H1 (cell line): Measurements from ENCODE around the gene SRRM3. TPM values are rescaled to one million over a fixed set of nuclear protein-coding genes. Genes with fewer than 3 reads are reported as not detected.
A peak's percentile ranks its signal among the peaks of the same experiment; 100 is the strongest.

Experiments
- ASH2L ChIP-seq: fragments of 200-600, 300-600 bp; sonication (generic); IDR thresholded peaks from one replicate; pipeline ENCODE4 v1.7.1; 2017; ENCODE audit warnings: low read length
- CREB1 ChIP-seq: IDR thresholded peaks from 2 replicates; pipeline ENCODE4 v1.6.1; 2012; ENCODE audit warnings: inconsistent platforms
- EGR1 ChIP-seq: IDR thresholded peaks from 2 replicates; pipeline ENCODE4 v1.6.1; 2011; ENCODE audit warnings: low read depth, low read length, borderline replicate concordance
- EP300 ChIP-seq, 2 experiments: IDR thresholded peaks; 1 replicate in 1 of 2; 2 replicates in 1 of 2; pipeline ENCODE4 v1.6.1; 2011 to 2012; ENCODE audit warnings: low read depth in 2 of 2, low read length in 2 of 2, mild to moderate bottlenecking in 2 of 2, borderline replicate concordance in 1 of 2, inconsistent platforms in 1 of 2, moderate library complexity in 1 of 2
- GABPA ChIP-seq: IDR thresholded peaks from 2 replicates; pipeline ENCODE4 v1.6.1; 2011; ENCODE audit warnings: mild to moderate bottlenecking, low read length, moderate library complexity, borderline replicate concordance; ENCODE audit not compliant: insufficient read depth
- HDAC6 ChIP-seq: IDR thresholded peaks from one replicate; pipeline ENCODE4 v1.7.1; 2012; ENCODE audit warnings: low read depth, mild to moderate bottlenecking, inconsistent platforms, low read length, moderate library complexity
- JUND ChIP-seq: IDR thresholded peaks from 2 replicates; pipeline ENCODE4 v1.6.1; 2011; ENCODE audit warnings: mild to moderate bottlenecking, improper control_type of control experiment, low read length
- KDM1A ChIP-seq: fragments of 200-600, 300-600 bp; sonication (generic); IDR thresholded peaks from 2 replicates; pipeline ENCODE4 v1.7.1; 2016; ENCODE audit warnings: mild to moderate bottlenecking, low read length, borderline replicate concordance
- MAX ChIP-seq: IDR thresholded peaks from 2 replicates; pipeline ENCODE4 v1.6.1; 2012; ENCODE audit warnings: inconsistent platforms
- NANOG ChIP-seq: IDR thresholded peaks from 2 replicates; pipeline ENCODE4 v1.6.1; 2011; ENCODE audit warnings: low read length, low read depth, mild to moderate bottlenecking, inconsistent platforms; ENCODE audit not compliant: insufficient read depth, poor library complexity, severe bottlenecking
- PHF8 ChIP-seq: fragments of 200-600 bp; sonication (generic); conservative IDR thresholded peaks from 2 replicates; pipeline ENCODE4 v1.7.1; 2012; ENCODE audit warnings: low read depth, mild to moderate bottlenecking, inconsistent platforms, low read length, moderate library complexity
- RAD21 ChIP-seq, 2 experiments: IDR thresholded peaks in 1 of 2; conservative IDR thresholded peaks in 1 of 2; 2 replicates each; pipeline ENCODE4 v1.6.1; 2011; ENCODE audit warnings: low read depth in 2 of 2, low read length in 2 of 2, improper control_type of control experiment in 1 of 2, inconsistent platforms in 1 of 2, mild to moderate bottlenecking in 1 of 2, moderate library complexity in 1 of 2
- RFX5 ChIP-seq: IDR thresholded peaks from 2 replicates; pipeline ENCODE4 v1.6.1; 2011; ENCODE audit warnings: low read depth, low read length, improper control_type of control experiment, borderline replicate concordance
- SIN3A ChIP-seq, 2 experiments: IDR thresholded peaks in 1 of 2; conservative IDR thresholded peaks in 1 of 2; 2 replicates each; pipeline ENCODE4 v1.6.1; 2011 to 2012; ENCODE audit warnings: low read length in 2 of 2, improper control_type of control experiment in 1 of 2, low read depth in 1 of 2, mild to moderate bottlenecking in 1 of 2
- SP2 ChIP-seq: IDR thresholded peaks from 2 replicates; pipeline ENCODE4 v1.6.1; 2012; ENCODE audit warnings: mild to moderate bottlenecking, low read length, inconsistent platforms
- TAF1 ChIP-seq: IDR thresholded peaks from 2 replicates; pipeline ENCODE4 v1.6.1; 2011; ENCODE audit warnings: mild to moderate bottlenecking, low read depth, low read length
- TCF12 ChIP-seq: IDR thresholded peaks from 2 replicates; pipeline ENCODE4 v1.6.1; 2011; ENCODE audit warnings: low read depth, mild to moderate bottlenecking, low read length
- TEAD4 ChIP-seq: IDR thresholded peaks from 2 replicates; pipeline ENCODE4 v1.6.1; 2012; ENCODE audit warnings: low read depth, low read length, inconsistent platforms, mixed read lengths
- ZNF274 ChIP-seq: IDR thresholded peaks from 2 replicates; pipeline ENCODE4 v1.7.0; 2012; ENCODE audit warnings: low read length, borderline replicate concordance; ENCODE audit errors: extremely low read depth
- polyA plus RNA-seq, 7 experiments: library from polyadenylated mRNA; depleted of rRNA in 3 of 7; stranded (reverse) in 5 of 7; unstranded in 2 of 7; fragments of >200 nt in 5 of 7; fragments of 200-250 nt in 2 of 7; gene quantifications; 1 replicate in 5 of 7; 2 replicates in 1 of 7; 4 replicates in 1 of 7; pipeline versions ENCODE4 v1.2.1 to v1.2.3, GENCODE V29; 2011 to 2013; ENCODE audit warnings: missing spikeins in 2 of 7, mixed read lengths in 2 of 7
- total RNA-seq: library from RNA; stranded (reverse); fragmentation: NEBNext Ultra II Directional; extraction: Animal tissue kit (Norgen Biotek cat#: 25700); gene quantifications from 2 replicates; pipeline ENCODE4 v1.2.1, GENCODE V29; 2021

The SRRM3 gene
- total and polyA plus RNA-seq, 2 of the 8 experiments (the other 6 are each of a cell fraction or from before 2014, with no cell fraction given): 10.4 to 17.4 TPM

GRCh38 chr7:76201732-76202665 is at the start of gene SRRM3 (continued):
- TF ChIP-seq SIN3A (conservative IDR thresholded peaks at IDR 0.05 in 1 of 2, IDR thresholded peaks at IDR 0.05 in 1 of 2; ENCODE audit: low read depth in 1 of 2, low read length in 2 of 2): peak; percentile 93 to 98; a peak in 3 of 4 replicates
- TF ChIP-seq ASH2L: no peak
- TF ChIP-seq SP2: peak; percentile 91
- TF ChIP-seq ZNF274: no peak
- no peak for TF ChIP-seq TAF1
- no peak for TF ChIP-seq KDM1A
- TF ChIP-seq NANOG: peak; percentile 60
- peak; percentile 25 to 57; a peak in 3 of 4 replicates for TF ChIP-seq RAD21 (IDR thresholded peaks at IDR 0.05 in 1 of 2, conservative IDR thresholded peaks at IDR 0.05 in 1 of 2; ENCODE audit: low read depth in 2 of 2, low read length in 2 of 2)
- peak; percentile 70; the same call in 1 of the 2 replicates for TF ChIP-seq MAX
- TF ChIP-seq TEAD4: peak; percentile 40; the same call in 1 of the 2 replicates
- TF ChIP-seq EGR1: peak; percentile 98
- peak; percentile 65; the same call in 1 of the 2 replicates for TF ChIP-seq GABPA
- 0 out of 2 replicates have a peak, but pooled peaks have one; percentile 53 for TF ChIP-seq TCF12
- 0 out of 2 replicates have a peak, but pooled peaks have one; percentile 39 for TF ChIP-seq RFX5
- peak; percentile 58; the same call in 1 of the 2 replicates for TF ChIP-seq JUND
- TF ChIP-seq CREB1: peak; percentile 67
- TF ChIP-seq PHF8: no peak
- peak in 1 of 2 experiments; percentile 83; a peak in 1 of 3 replicates for TF ChIP-seq EP300 (IDR thresholded peaks at IDR 0.05; ENCODE audit: borderline replicate concordance in 1 of 2, low read depth in 2 of 2, low read length in 2 of 2)
- no peak for TF ChIP-seq HDAC6
- TF ChIP-seq, all 59 proteins: peak for 17
